ENCODE data around the gene CGNL1.
A peak's percentile ranks its signal among the peaks of the same experiment; 100 is the strongest.

CGNL1 gene

GRCh38 chr15:57559875-57560274, 183.6 kb downstream of the CGNL1 start:
- Histone ChIP-seq H3K9ac (no peak overlapping the region), H4K20me1 (ENCODE audit: insufficient read depth) (no peaks in the 10 kb centered on the region), H3K79me2 (ENCODE audit: insufficient read depth, low read depth) (no peaks in the 10 kb centered on the region), H3K36me3 (ENCODE audit: insufficient read depth) (no peaks in the 10 kb centered on the region), H3K4me1 (ENCODE audit: low read depth, poor library complexity, severe bottlenecking) (no peaks in the 10 kb centered on the region), H3K27me3 (ENCODE audit: insufficient read depth, low read depth) (no peaks in the 10 kb centered on the region), H3K4me2 (no peak overlapping the region), H3K27ac (no peak overlapping the region), H2AFZ (ENCODE audit: low read depth) (no peak overlapping the region), H3K4me3 (IDR thresholded peaks at IDR 0.05; ENCODE audit: insufficient read depth, low read depth, low read length) (no peak overlapping the region)
- peak; percentile 88 for TF ChIP-seq CTCF (conservative IDR thresholded peaks at IDR 0.05; ENCODE audit: low read depth, low read length)

DNA sequence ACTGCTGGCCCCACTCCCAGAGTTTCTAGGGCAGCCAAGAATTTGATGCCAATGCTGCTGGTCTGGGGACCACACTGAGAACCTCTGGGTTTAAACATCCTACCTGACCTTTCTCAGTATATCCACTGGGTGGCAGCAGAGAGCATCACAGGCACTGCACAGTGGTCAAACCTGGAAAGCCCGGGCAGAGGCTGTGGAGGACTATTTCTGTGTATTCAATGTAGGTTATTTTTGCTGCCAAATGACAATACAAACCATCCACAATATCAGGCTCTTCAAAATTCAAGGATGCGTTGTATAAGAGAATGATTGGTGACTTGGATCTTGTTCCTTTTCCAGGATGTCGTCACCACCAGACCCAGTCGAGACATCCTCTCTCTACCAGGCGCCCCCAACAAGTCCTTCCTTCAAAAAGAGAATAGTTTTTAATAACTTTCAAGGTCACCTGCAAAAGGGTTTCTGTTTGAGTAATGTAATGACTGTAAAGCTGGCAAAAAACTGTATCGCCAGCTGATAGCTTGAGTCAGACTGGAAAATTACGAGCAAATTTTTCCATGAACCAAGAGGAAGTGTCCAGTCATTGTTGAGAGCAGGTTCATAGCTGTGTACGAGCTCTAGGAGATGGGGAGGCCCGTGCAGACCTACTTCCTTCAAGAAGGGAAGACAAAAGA, 184.9 kb downstream of the CGNL1 start:
- H3K4me2 ChIP-seq = no peak overlapping the region
- H3K27me3 ChIP-seq (ENCODE audit: insufficient read depth, low read depth) = no peaks in the 10 kb centered on the region
- H2AFZ ChIP-seq (ENCODE audit: low read depth) = no peak overlapping the region
- no peak overlapping the region for H3K9ac ChIP-seq
- no peaks in the 10 kb centered on the region for H4K20me1 ChIP-seq (ENCODE audit: insufficient read depth)
- no peaks in the 10 kb centered on the region for H3K4me1 ChIP-seq (ENCODE audit: low read depth, poor library complexity, severe bottlenecking)
- peak; percentile 93 for TF ChIP-seq CTCF (conservative IDR thresholded peaks at IDR 0.05; ENCODE audit: low read depth, low read length)
- H3K4me3 ChIP-seq (IDR thresholded peaks at IDR 0.05; ENCODE audit: insufficient read depth, low read depth, low read length) = no peak overlapping the region
- no peaks in the 10 kb centered on the region for H3K79me2 ChIP-seq (ENCODE audit: insufficient read depth, low read depth)
- no peaks in the 10 kb centered on the region for H3K36me3 ChIP-seq (ENCODE audit: insufficient read depth)
- no peak overlapping the region for H3K27ac ChIP-seq

DNA sequence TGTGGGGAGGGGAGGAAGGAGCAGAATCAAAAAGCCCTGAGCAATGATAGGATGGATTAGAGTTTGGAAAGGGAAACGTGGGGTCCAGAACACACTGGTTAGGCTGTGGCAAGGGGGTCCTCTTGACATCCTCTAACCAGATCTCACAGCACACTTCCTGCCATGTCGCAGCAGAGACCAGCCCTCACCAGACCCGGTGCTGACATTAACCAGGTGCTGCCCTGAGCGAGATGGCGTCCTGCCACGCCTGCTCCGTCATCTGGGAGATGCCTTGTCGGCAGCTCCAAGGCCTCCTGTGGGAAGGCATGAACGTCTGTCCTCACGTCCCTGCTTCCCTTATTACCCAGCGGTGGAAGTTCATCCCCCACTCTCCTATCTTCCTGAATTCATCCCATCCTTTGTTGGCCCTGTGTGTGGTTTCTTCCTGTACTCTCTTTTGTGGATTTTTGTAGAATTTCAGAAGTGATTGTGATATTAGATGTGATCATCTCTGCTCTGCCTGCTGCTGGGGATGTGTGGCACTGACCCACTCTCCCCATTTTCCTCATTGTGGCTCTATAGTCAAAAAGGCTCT, 186.0 kb downstream of the CGNL1 start:
- H3K4me1 ChIP-seq (ENCODE audit: low read depth, poor library complexity, severe bottlenecking) = no peaks in the 10 kb centered on the region
- H3K9ac ChIP-seq = no peak overlapping the region
- no peaks in the 10 kb centered on the region for H4K20me1 ChIP-seq (ENCODE audit: insufficient read depth)
- no peaks in the 10 kb centered on the region for H3K79me2 ChIP-seq (ENCODE audit: insufficient read depth, low read depth)
- H3K4me3 ChIP-seq (IDR thresholded peaks at IDR 0.05; ENCODE audit: insufficient read depth, low read depth, low read length) = no peak overlapping the region
- no peaks in the 10 kb centered on the region for H3K27me3 ChIP-seq (ENCODE audit: insufficient read depth, low read depth)
- H3K27ac ChIP-seq = no peak overlapping the region
- no peak overlapping the region for H3K4me2 ChIP-seq
- no peak overlapping the region for H2AFZ ChIP-seq (ENCODE audit: low read depth)
- no peak for TF ChIP-seq CTCF (conservative IDR thresholded peaks at IDR 0.05; ENCODE audit: low read depth, low read length)
- H3K36me3 ChIP-seq (ENCODE audit: insufficient read depth) = no peaks in the 10 kb centered on the region

DNA sequence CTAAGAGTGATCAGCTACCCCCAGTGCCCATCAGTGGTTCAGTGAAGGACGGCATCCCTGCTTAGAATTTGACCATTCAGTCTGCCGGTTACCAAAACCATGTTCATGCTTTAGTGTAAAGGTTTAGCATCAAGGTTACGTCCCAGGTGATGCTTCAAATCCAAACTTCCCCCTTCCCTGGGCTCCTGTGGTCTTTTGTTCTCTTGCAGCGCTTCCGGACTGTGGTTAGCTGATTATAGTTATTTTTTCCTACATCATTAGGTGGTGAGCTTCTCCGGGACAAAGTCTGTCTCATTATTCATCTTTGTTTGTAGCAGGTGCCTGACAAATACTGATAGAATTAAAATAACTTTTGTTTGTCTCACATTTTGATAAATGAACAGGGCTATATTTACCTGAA, 187.1 kb downstream of the CGNL1 start:
- no peak for TF ChIP-seq CTCF (conservative IDR thresholded peaks at IDR 0.05; ENCODE audit: low read depth, low read length)
- Histone ChIP-seq H3K4me2 (no peak overlapping the region), H2AFZ (ENCODE audit: low read depth) (no peak overlapping the region), H4K20me1 (ENCODE audit: insufficient read depth) (no peaks in the 10 kb centered on the region), H3K36me3 (ENCODE audit: insufficient read depth) (no peaks in the 10 kb centered on the region), H3K79me2 (ENCODE audit: insufficient read depth, low read depth) (no peaks in the 10 kb centered on the region), H3K9ac (no peak overlapping the region), H3K27me3 (ENCODE audit: insufficient read depth, low read depth) (no peaks in the 10 kb centered on the region), H3K4me3 (IDR thresholded peaks at IDR 0.05; ENCODE audit: insufficient read depth, low read depth, low read length) (no peak overlapping the region), H3K4me1 (ENCODE audit: low read depth, poor library complexity, severe bottlenecking) (no peaks in the 10 kb centered on the region), H3K27ac (no peak overlapping the region)

Data from KMS-11 (cell line).